GM12878 (cell line): Measurements from ENCODE around the gene C8G. TPM values are rescaled to one million over a fixed set of nuclear protein-coding genes. Genes with fewer than 3 reads are reported as not detected.

Experiments used
- ATAC-seq: fragments of 200-7000 bp; cut with Tn5 transposase; 3 replicates; pipeline ENCODE4 v1.9.1; 2020; ENCODE audit warnings: mild to moderate bottlenecking, moderate library complexity
- BruUV-seq: library from RNA; stranded (reverse); fragments of 400-500 nt; replicated peaks from 2 replicates; lab custom pipeline; 2021; lab: Mats Ljungman, UMichigan
- CTCF ChIA-PET: fragments of 300-600 bp; sonication (Branson Sonifier 250); formaldehyde crosslinking; extraction: SDS; loops from one replicate; lab custom pipeline; 2021; ENCODE audit warnings: inconsistent platforms; lab: Yijun Ruan, JAX
- POLR2A ChIA-PET: fragments of 350-600 bp; formaldehyde crosslinking; extraction: SDS; loops from one replicate; lab custom pipeline; 2021; ENCODE audit warnings: inconsistent platforms; lab: Charles Lee
- RAD21 ChIA-PET: fragments of 300-600 bp; sonication (Branson Sonifier 250); formaldehyde crosslinking; loops from one replicate; lab custom pipeline; 2023; ENCODE audit warnings: antibody characterized with exemption; ENCODE audit not compliant: unreplicated experiment; lab: Charles Lee
- SMC1A ChIA-PET: fragments of 300-600 bp; sonication (Branson Sonifier 250); formaldehyde crosslinking; loops from one replicate; lab custom pipeline; 2023; ENCODE audit not compliant: unreplicated experiment, uncharacterized antibody; lab: Charles Lee
- DNase-seq: peaks from one replicate; pipeline ENCODE4 v3.0.0-alpha.2; 2011; ENCODE audit warnings: low read depth, low spot score
- FAIRE-seq: peaks from 3 replicates; lab custom pipeline; 2011; peaks lifted over from hg19 to GRCh38; lab: Jason Lieb, UNC
- H2AFZ ChIP-seq: 2 replicates; pipeline ENCODE4 v1.6.0; 2011; ENCODE audit warnings: low read depth, low read length, control low read depth; ENCODE audit not compliant: control insufficient read depth
- H3K27ac ChIP-seq: 2 replicates; pipeline ENCODE4 v1.5.1; 2011; ENCODE audit warnings: control low read depth; ENCODE audit not compliant: control insufficient read depth, insufficient read depth
- H3K27me3 ChIP-seq, 2 experiments: replicated peaks in 1 of 2; 2 replicates each; pipeline versions ENCODE4 v1.6.0 to v1.6.1; 2011; ENCODE audit warnings: low read length in 1 of 2; ENCODE audit not compliant: control insufficient read depth in 2 of 2, insufficient read depth in 2 of 2
- H3K36me3 ChIP-seq, 2 experiments: 2 replicates each; pipeline ENCODE4 v1.5.1; 2011; ENCODE audit warnings: low read length in 1 of 2; ENCODE audit not compliant: control insufficient read depth in 2 of 2, insufficient read depth in 2 of 2
- H3K4me1 ChIP-seq: 2 replicates; pipeline ENCODE4 v1.6.1; 2011; ENCODE audit warnings: mild to moderate bottlenecking, low read length, moderate library complexity, mixed read lengths; ENCODE audit not compliant: control insufficient read depth, insufficient read depth
- H3K4me2 ChIP-seq: 2 replicates; pipeline ENCODE4 v1.6.0; 2011; ENCODE audit warnings: control low read depth; ENCODE audit not compliant: control insufficient read depth, insufficient read depth
- H3K4me3 ChIP-seq: fragments of 200-600 bp; sonication (generic); 2 replicates; pipeline ENCODE4 v1.5.1; 2016
- H3K79me2 ChIP-seq: 2 replicates; pipeline ENCODE4 v1.6.0; 2011; ENCODE audit warnings: low read length; ENCODE audit not compliant: control insufficient read depth, insufficient read depth
- H3K9ac ChIP-seq: 2 replicates; pipeline ENCODE4 v1.8.0; 2011; ENCODE audit warnings: low read length, control low read depth, mixed read lengths; ENCODE audit not compliant: control insufficient read depth, insufficient read depth
- H3K9me3 ChIP-seq: replicated peaks from 3 replicates; pipeline ENCODE4 v1.5.1; 2011; ENCODE audit warnings: mild to moderate bottlenecking, low read length; ENCODE audit not compliant: control insufficient read depth, insufficient read depth
- H4K20me1 ChIP-seq: 2 replicates; pipeline ENCODE4 v1.6.0; 2011; ENCODE audit not compliant: control insufficient read depth, insufficient read depth
- BRCA1 ChIP-seq: IDR thresholded peaks from 2 replicates; pipeline ENCODE4 v1.6.1; 2011; ENCODE audit warnings: low read depth, low read length, improper control_type of control experiment
- EP300 ChIP-seq, 2 experiments: fragments of 150-350 bp in 1 of 2; IDR thresholded peaks; 2 replicates each; pipeline ENCODE4 v1.6.1; 2011 to 2012; ENCODE audit warnings: low read depth in 2 of 2, low read length in 2 of 2, borderline replicate concordance in 1 of 2, improper control_type of control experiment in 1 of 2, inconsistent platforms in 1 of 2; ENCODE audit not compliant: control insufficient read depth in 1 of 2
- IRF4 ChIP-seq: IDR thresholded peaks from 2 replicates; pipeline ENCODE4 v1.6.1; 2011; ENCODE audit warnings: low read depth, low read length
- KAT2A ChIP-seq: conservative IDR thresholded peaks from 2 replicates; pipeline ENCODE4 v1.6.1; 2011; ENCODE audit warnings: low read depth, low read length; ENCODE audit not compliant: control insufficient read depth
- KDM1A ChIP-seq: fragments of 200-600 bp; sonication (generic); IDR thresholded peaks from 2 replicates; pipeline ENCODE4 v1.6.1; 2016; ENCODE audit warnings: borderline replicate concordance
- MEF2A ChIP-seq: IDR thresholded peaks from 2 replicates; pipeline ENCODE4 v1.6.1; 2011; ENCODE audit warnings: low read depth, mild to moderate bottlenecking, low read length, moderate library complexity; ENCODE audit not compliant: insufficient read depth
- NBN ChIP-seq: fragments of 450-650 bp; IDR thresholded peaks from 2 replicates; pipeline ENCODE4 v1.6.1; 2016
- RUNX3 ChIP-seq: IDR thresholded peaks from 2 replicates; pipeline ENCODE4 v1.6.1; 2012; ENCODE audit warnings: low read length, inconsistent platforms
- STAT3 ChIP-seq: IDR thresholded peaks from 2 replicates; pipeline ENCODE4 v1.6.1; 2011; ENCODE audit warnings: low read depth, low read length, improper control_type of control experiment
- TCF3 ChIP-seq: IDR thresholded peaks from 2 replicates; pipeline ENCODE4 v1.6.1; 2012; ENCODE audit warnings: low read depth, mild to moderate bottlenecking, low read length, borderline replicate concordance; ENCODE audit not compliant: insufficient read depth
- WRNIP1 ChIP-seq: IDR thresholded peaks from 2 replicates; pipeline ENCODE4 v1.6.1; 2011; ENCODE audit warnings: low read depth, low read length, improper control_type of control experiment, borderline replicate concordance
- ZNF274 ChIP-seq: IDR thresholded peaks from one replicate; pipeline ENCODE4 v1.8.0; 2011; ENCODE audit not compliant: insufficient read length, insufficient read depth
- WGBS: methylation state at CpG from one replicate; pipeline ENCODE4 v1.1.6; 2016; ENCODE audit warnings: low lambda C conversion rate; ENCODE audit not compliant: insufficient replicate concordance, insufficient coverage; ENCODE audit errors: missing lambda C conversion rate; 5-methylcytosine and 5-hydroxymethylcytosine counted together
- in situ Hi-C: fragments of 300-500 bp; cut with MboI; formaldehyde crosslinking; loops from 9 replicates; pipeline ENCODE4 v1.14.3; 2018; ENCODE audit warnings: mixed read lengths
- intact Hi-C: fragments of 100-400 bp; cut with micrococcal nuclease; formaldehyde crosslinking; loops from one replicate; pipeline ENCODE4 v1.14.2; 2022; ENCODE audit not compliant: unreplicated experiment
- polyA plus RNA-seq, 11 experiments: library from polyadenylated mRNA; depleted of rRNA in 4 of 11; unstranded in 6 of 11; stranded (reverse) in 5 of 11; fragments of >200 nt; fragmentation: Nextera tagmentation in 4 of 11; fragmentation: Illumina TruSeq in 1 of 11; extraction: Ambion mirVana in 4 of 11; extraction: Trizol in 1 of 11; gene quantifications; 1 replicate in 1 of 11; 2 replicates in 10 of 11; pipeline versions ENCODE4 v1.2.1 to v1.2.3, GENCODE V29; 2011 to 2016; ENCODE audit warnings: inconsistent platforms in 2 of 11, missing spikeins in 2 of 11, low read depth in 1 of 11
- total RNA-seq, 4 experiments: library from RNA; depleted of rRNA in 3 of 4; stranded (reverse); fragments of >200 nt in 3 of 4; fragmentation: Illumina TruSeq in 1 of 4; extraction: Trizol in 1 of 4; gene quantifications; 2 replicates each; pipeline versions ENCODE4 v1.2.1 to v1.2.3, GENCODE V29; 2013 to 2021
- TF ChIP-seq, protein P1 (sequence below): fragments of 450-650 bp; IDR thresholded peaks from 2 replicates; pipeline ENCODE4 v1.6.1; 2017; ENCODE audit warnings: low read depth, mild to moderate bottlenecking, moderate library complexity
- TF ChIP-seq, protein P2 (sequence below): fragments of 450-650 bp; IDR thresholded peaks from 2 replicates; pipeline ENCODE4 v1.6.1; 2017; ENCODE audit warnings: mild to moderate bottlenecking, moderate library complexity
- TF ChIP-seq, protein P3 (sequence below): fragments of 450-650 bp; IDR thresholded peaks from 2 replicates; pipeline ENCODE4 v1.6.1; 2017; ENCODE audit warnings: mild to moderate bottlenecking, moderate library complexity

Gene C8G
- total and polyA plus RNA-seq, 10 of the 15 experiments (the other 5 are each of a cell fraction or from before 2014, with no cell fraction given), result 0.26 to 0.69 (median 0.50) TPM; not detected in 7

DNA sequence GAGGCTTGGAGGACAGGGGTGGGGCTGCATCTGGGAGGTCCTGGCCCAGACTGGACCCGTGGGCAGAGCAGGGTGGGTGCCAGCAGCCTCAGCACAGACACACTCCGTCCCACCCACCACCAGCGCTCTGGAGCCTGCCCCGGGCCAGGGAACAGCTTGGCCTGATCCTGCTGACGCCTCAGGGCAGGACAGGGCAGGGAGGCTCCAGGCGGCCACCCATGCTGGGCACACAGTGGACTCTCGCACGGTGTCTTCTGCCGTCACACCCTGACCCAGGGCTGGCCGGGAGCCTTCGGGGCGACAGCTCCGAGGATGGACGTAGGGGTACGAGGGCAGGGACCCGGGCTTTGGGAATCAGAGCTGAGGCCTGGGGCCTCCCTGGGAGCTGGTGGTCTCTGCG is 24.1 kb downstream of the C8G start (continued):
- no peak for TF ChIP-seq BRCA1
- no peak for TF ChIP-seq KDM1A
- TF ChIP-seq IRF4, result no peak
- no peak for TF ChIP-seq STAT3
- no peak for TF ChIP-seq TCF3
- TF ChIP-seq, all 136 proteins: peak for 0

DNA sequence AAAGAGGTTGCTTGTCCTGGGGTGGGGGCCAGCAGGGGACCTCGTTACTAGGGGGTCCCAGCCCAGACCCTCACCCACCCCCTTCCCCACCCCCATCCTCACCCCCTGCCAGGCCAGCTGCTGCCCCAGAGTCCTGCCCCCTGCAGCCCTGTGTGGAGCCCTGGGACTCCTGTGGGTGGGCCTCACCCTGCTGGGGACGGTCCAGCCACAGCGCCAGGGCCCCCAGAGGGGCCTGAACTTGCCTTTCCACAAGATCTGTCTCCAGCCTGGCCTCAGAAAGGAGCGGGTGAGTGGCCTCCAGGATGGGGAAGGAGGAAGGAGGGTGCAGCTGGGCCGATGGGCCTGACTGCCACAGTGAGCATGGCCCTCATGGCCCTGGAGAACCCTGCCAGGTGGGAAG is 24.7 kb downstream of the C8G start:
- in situ Hi-C loops (no loop called here), intact Hi-C loops (no loop called here)
- SMC1A ChIA-PET, result no interaction called here
- Histone ChIP-seq H3K4me3 (no peak overlapping the region), H3K9me3 (no peaks in the 10 kb centered on the region), H3K4me2 (no peak overlapping the region), H4K20me1 (no peaks in the 10 kb centered on the region; the same call in 1 of the 2 replicates), H3K4me1 (peaks cover 7% of the 10 kb centered on the region), H3K27me3 (no peaks in the 10 kb centered on the region), H3K79me2 (no peaks in the 10 kb centered on the region), H3K27ac (no peak overlapping the region), H3K9ac (no peak overlapping the region), H2AFZ (no peak overlapping the region), H3K36me3 (no peaks in the 10 kb centered on the region)
- POLR2A ChIA-PET, result no interaction called here
- FAIRE-seq, result no peak
- RAD21 ChIA-PET, result no interaction called here
- ATAC-seq, result no peak
- 5% methylated on average over 4 of the region's 5 CpGs for WGBS
- DNase-seq, result no peak
- CTCF ChIA-PET, result no interaction called here
- BruUV-seq, result no TSS peak
- TF ChIP-seq WRNIP1 (no peak), ZNF274 (no peak), EP300 (IDR thresholded peaks at IDR 0.05; ENCODE audit: borderline replicate concordance in 1 of 2, control insufficient read depth in 1 of 2, low read depth in 2 of 2, low read length in 2 of 2) (no peak), KAT2A (no peak), MEF2A (no peak), RUNX3 (no peak), NBN (no peak)
- TF ChIP-seq, protein P1, sequence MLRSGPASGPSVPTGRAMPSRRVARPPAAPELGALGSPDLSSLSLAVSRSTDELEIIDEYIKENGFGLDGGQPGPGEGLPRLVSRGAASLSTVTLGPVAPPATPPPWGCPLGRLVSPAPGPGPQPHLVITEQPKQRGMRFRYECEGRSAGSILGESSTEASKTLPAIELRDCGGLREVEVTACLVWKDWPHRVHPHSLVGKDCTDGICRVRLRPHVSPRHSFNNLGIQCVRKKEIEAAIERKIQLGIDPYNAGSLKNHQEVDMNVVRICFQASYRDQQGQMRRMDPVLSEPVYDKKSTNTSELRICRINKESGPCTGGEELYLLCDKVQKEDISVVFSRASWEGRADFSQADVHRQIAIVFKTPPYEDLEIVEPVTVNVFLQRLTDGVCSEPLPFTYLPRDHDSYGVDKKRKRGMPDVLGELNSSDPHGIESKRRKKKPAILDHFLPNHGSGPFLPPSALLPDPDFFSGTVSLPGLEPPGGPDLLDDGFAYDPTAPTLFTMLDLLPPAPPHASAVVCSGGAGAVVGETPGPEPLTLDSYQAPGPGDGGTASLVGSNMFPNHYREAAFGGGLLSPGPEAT, result no peak
- TF ChIP-seq, protein P2, sequence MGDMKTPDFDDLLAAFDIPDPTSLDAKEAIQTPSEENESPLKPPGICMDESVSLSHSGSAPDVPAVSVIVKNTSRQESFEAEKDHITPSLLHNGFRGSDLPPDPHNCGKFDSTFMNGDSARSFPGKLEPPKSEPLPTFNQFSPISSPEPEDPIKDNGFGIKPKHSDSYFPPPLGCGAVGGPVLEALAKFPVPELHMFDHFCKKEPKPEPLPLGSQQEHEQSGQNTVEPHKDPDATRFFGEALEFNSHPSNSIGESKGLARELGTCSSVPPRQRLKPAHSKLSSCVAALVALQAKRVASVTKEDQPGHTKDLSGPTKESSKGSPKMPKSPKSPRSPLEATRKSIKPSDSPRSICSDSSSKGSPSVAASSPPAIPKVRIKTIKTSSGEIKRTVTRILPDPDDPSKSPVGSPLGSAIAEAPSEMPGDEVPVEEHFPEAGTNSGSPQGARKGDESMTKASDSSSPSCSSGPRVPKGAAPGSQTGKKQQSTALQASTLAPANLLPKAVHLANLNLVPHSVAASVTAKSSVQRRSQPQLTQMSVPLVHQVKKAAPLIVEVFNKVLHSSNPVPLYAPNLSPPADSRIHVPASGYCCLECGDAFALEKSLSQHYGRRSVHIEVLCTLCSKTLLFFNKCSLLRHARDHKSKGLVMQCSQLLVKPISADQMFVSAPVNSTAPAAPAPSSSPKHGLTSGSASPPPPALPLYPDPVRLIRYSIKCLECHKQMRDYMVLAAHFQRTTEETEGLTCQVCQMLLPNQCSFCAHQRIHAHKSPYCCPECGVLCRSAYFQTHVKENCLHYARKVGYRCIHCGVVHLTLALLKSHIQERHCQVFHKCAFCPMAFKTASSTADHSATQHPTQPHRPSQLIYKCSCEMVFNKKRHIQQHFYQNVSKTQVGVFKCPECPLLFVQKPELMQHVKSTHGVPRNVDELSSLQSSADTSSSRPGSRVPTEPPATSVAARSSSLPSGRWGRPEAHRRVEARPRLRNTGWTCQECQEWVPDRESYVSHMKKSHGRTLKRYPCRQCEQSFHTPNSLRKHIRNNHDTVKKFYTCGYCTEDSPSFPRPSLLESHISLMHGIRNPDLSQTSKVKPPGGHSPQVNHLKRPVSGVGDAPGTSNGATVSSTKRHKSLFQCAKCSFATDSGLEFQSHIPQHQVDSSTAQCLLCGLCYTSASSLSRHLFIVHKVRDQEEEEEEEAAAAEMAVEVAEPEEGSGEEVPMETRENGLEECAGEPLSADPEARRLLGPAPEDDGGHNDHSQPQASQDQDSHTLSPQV, result no peak
- TF ChIP-seq, protein P3, sequence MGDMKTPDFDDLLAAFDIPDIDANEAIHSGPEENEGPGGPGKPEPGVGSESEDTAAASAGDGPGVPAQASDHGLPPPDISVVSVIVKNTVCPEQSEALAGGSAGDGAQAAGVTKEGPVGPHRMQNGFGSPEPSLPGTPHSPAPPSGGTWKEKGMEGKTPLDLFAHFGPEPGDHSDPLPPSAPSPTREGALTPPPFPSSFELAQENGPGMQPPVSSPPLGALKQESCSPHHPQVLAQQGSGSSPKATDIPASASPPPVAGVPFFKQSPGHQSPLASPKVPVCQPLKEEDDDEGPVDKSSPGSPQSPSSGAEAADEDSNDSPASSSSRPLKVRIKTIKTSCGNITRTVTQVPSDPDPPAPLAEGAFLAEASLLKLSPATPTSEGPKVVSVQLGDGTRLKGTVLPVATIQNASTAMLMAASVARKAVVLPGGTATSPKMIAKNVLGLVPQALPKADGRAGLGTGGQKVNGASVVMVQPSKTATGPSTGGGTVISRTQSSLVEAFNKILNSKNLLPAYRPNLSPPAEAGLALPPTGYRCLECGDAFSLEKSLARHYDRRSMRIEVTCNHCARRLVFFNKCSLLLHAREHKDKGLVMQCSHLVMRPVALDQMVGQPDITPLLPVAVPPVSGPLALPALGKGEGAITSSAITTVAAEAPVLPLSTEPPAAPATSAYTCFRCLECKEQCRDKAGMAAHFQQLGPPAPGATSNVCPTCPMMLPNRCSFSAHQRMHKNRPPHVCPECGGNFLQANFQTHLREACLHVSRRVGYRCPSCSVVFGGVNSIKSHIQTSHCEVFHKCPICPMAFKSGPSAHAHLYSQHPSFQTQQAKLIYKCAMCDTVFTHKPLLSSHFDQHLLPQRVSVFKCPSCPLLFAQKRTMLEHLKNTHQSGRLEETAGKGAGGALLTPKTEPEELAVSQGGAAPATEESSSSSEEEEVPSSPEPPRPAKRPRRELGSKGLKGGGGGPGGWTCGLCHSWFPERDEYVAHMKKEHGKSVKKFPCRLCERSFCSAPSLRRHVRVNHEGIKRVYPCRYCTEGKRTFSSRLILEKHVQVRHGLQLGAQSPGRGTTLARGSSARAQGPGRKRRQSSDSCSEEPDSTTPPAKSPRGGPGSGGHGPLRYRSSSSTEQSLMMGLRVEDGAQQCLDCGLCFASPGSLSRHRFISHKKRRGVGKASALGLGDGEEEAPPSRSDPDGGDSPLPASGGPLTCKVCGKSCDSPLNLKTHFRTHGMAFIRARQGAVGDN, result no peak
